ENCODE results near the gene PTPN14. TPM values are rescaled to one million over a fixed set of nuclear protein-coding genes. Genes with fewer than 3 reads are reported as not detected.

The PTPN14 gene
- total RNA-seq, 6 experiments from 2014 or later = 1.6 to 4.6 (median 2.1) TPM

DNA sequence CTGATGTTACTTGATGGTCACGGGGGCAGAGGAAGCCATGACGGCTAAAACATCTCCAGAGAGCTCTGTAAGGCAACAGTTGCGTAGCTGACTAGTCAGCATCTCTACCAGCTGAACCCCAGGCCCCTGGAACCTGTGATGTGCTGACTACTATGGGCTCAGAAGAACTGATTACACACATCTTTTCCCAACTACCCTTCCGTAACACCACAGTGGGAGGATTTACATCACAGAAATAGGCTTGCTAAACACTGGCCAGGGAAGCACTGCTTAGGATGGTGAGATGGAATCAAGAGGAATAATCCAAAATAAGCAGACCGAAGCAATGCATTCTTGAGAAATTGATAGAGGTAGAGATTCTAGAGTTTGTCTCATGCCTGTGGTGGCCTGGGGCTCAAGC is 148.0 kb downstream of the PTPN14 start:
- H3K36me3 ChIP-seq = no peaks in the 10 kb centered on the region
- WGBS (ENCODE audit: insufficient coverage, low coverage, low lambda C conversion rate, missing lambda C conversion rate) = 74% methylated on average over 5 of the region's 5 CpGs
- no peak overlapping the region for H3K4me3 ChIP-seq
- ATAC-seq (no peak), DNase-seq (no peak)
- no peaks in the 10 kb centered on the region for H3K4me1 ChIP-seq
- TF ChIP-seq CTCF (IDR thresholded peaks at IDR 0.05) (no peak), POLR2A (IDR thresholded peaks at IDR 0.05) (no peak)
- H3K27me3 ChIP-seq = no peaks in the 10 kb centered on the region
- intact Hi-C loops (cut with DNase I) = no loop called here
- no peaks in the 10 kb centered on the region for H3K9me3 ChIP-seq
- no peak overlapping the region for H3K27ac ChIP-seq

- Histone ChIP-seq H3K4me3 (no peak overlapping the region), H3K9me3 (no peaks in the 10 kb centered on the region), H3K36me3 (no peaks in the 10 kb centered on the region), H3K27me3 (no peaks in the 10 kb centered on the region), H3K4me1 (no peaks in the 10 kb centered on the region), H3K27ac (no peak overlapping the region)
- WGBS (ENCODE audit: insufficient coverage, low coverage, low lambda C conversion rate, missing lambda C conversion rate) = 20% methylated on average over 1 of the region's 3 CpGs
- TF ChIP-seq POLR2A (IDR thresholded peaks at IDR 0.05) (no peak), CTCF (IDR thresholded peaks at IDR 0.05) (no peak)
- DNase-seq (no peak), ATAC-seq (no peak)
- intact Hi-C loops (cut with DNase I) = no loop called here
These were observed 148.8 kb downstream of the PTPN14 start for GRCh38 chr1:214402613-214403083.

DNA sequence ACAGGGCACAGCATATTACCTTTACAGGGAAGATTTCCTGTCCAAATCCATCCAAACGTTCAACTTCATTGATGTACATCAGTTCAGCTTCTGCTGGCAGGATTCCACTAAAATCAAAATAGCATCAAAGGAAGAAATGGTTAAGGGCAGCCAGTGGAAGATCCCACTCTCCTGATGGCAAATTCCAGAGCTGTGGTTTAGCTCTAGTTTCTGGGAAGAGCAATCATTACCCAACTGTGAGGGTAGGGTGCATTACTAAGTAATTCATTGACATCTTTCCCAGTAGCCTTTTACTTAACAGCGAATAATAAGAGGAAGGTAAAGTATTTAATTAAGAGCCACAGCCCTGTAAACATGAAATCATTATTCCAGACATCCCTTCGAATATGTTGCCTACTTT is 149.7 kb downstream of the PTPN14 start:
- DNase-seq (no peak), ATAC-seq (no peak)
- H3K4me3 ChIP-seq = no peak overlapping the region
- 62% methylated on average over 2 of the region's 3 CpGs for WGBS (ENCODE audit: insufficient coverage, low coverage, low lambda C conversion rate, missing lambda C conversion rate)
- no peak overlapping the region for H3K27ac ChIP-seq
- no peak for TF ChIP-seq POLR2A (IDR thresholded peaks at IDR 0.05)
- no peak for TF ChIP-seq CTCF (IDR thresholded peaks at IDR 0.05)
- H3K27me3 ChIP-seq = no peaks in the 10 kb centered on the region
- no peaks in the 10 kb centered on the region for H3K36me3 ChIP-seq
- H3K9me3 ChIP-seq = no peaks in the 10 kb centered on the region
- intact Hi-C loops (cut with DNase I) = no loop called here
- H3K4me1 ChIP-seq = no peaks in the 10 kb centered on the region

GRCh38 chr1:214400131-214400530 is 151.3 kb downstream of the PTPN14 start:
- Histone ChIP-seq H3K36me3 (no peaks in the 10 kb centered on the region), H3K27ac (no peak overlapping the region), H3K27me3 (no peaks in the 10 kb centered on the region), H3K9me3 (no peaks in the 10 kb centered on the region), H3K4me3 (no peak overlapping the region), H3K4me1 (no peaks in the 10 kb centered on the region)
- DNase-seq = no peak
- TF ChIP-seq POLR2A (IDR thresholded peaks at IDR 0.05) (no peak), CTCF (IDR thresholded peaks at IDR 0.05) (no peak)
- 78% methylated on average over 3 of the region's 3 CpGs for WGBS (ENCODE audit: insufficient coverage, low coverage, low lambda C conversion rate, missing lambda C conversion rate)
- intact Hi-C loops (cut with DNase I) = no loop called here
- no peak for ATAC-seq

DNA sequence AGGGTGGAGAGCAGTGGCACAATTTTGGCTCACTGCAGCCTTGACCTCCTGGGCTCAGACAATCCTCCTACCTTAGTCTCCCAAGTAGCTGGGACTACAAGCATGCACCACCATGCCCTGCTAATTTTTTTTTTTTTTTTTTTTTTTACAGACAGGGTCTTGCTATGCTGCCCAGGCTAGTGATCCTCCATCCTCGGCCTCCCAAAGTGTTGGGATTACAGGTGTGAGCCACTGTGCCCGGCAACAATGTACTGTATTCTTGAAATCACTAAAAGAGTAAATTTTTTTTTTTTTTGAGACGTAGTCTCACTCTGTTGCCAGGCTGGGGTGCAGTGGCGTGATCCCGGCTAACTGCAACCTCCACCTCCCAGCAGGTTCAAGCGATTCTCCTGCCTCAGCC is 152.9 kb downstream of the PTPN14 start:
- WGBS (ENCODE audit: insufficient coverage, low coverage, low lambda C conversion rate, missing lambda C conversion rate) = 81% methylated on average over 5 of the region's 6 CpGs
- Histone ChIP-seq H3K27ac (no peak overlapping the region), H3K4me3 (no peak overlapping the region), H3K36me3 (no peaks in the 10 kb centered on the region), H3K4me1 (no peaks in the 10 kb centered on the region), H3K27me3 (no peaks in the 10 kb centered on the region), H3K9me3 (no peaks in the 10 kb centered on the region)
- intact Hi-C loops (cut with DNase I) = no loop called here
- TF ChIP-seq CTCF (IDR thresholded peaks at IDR 0.05) (no peak), POLR2A (IDR thresholded peaks at IDR 0.05) (no peak)
- DNase-seq (no peak), ATAC-seq (no peak)
